Neural crest cell (in vitro differentiated cells): Measurements from ENCODE around the gene MEIS3. TPM values are rescaled to one million over a fixed set of nuclear protein-coding genes. Genes with fewer than 3 reads are reported as not detected.

Experiments used
- DNase-seq: peaks from one replicate; pipeline ENCODE4 v3.0.0; 2021; ENCODE audit warnings: low read depth, mixed read lengths, low spot score
- H3K27ac Mint-ChIP-seq: one replicate; pipeline ENCODE4 v1.8.0; 2021; ENCODE audit warnings: mild to moderate bottlenecking, mixed read lengths; ENCODE audit not compliant: unreplicated experiment
- H3K27me3 Mint-ChIP-seq: 2 replicates; pipeline ENCODE4 v1.8.0; 2021; ENCODE audit warnings: low read depth, mild to moderate bottlenecking, mixed read lengths
- H3K36me3 Mint-ChIP-seq: 2 replicates; pipeline ENCODE4 v1.8.0; 2021; ENCODE audit warnings: low read depth, mild to moderate bottlenecking, mixed read lengths
- H3K4me1 Mint-ChIP-seq: 2 replicates; pipeline ENCODE4 v1.8.0; 2021; ENCODE audit warnings: mixed read lengths
- H3K4me3 Mint-ChIP-seq: one replicate; pipeline ENCODE4 v1.8.0; 2021; ENCODE audit warnings: mild to moderate bottlenecking, mixed read lengths
- H3K9me3 Mint-ChIP-seq: 2 replicates; pipeline ENCODE4 v1.8.0; 2021; ENCODE audit warnings: mixed read lengths
- CTCF ChIP-seq: fragments of 200-600 bp; sonication (generic); conservative IDR thresholded peaks from 2 replicates; pipeline ENCODE4 v1.5.0; 2021; ENCODE audit warnings: antibody characterized with exemption, mild to moderate bottlenecking
- total RNA-seq: library from RNA; stranded (reverse); gene quantifications from 2 replicates; pipeline ENCODE4 v1.2.1, GENCODE V29; 2021

The MEIS3 gene
- total RNA-seq, 1 donor from 2014 or later = 99.9 TPM

GRCh38 chr19:47443331-47443730 lies 24.0 kb upstream of the MEIS3 start:
- no peaks in the 10 kb centered on the region for H3K36me3 Mint-ChIP-seq
- peaks cover 22% of the 10 kb centered on the region for H3K4me1 Mint-ChIP-seq
- no peak overlapping the region for H3K4me3 Mint-ChIP-seq
- H3K27me3 Mint-ChIP-seq = peaks cover 86% of the 10 kb centered on the region
- no peaks in the 10 kb centered on the region for H3K9me3 Mint-ChIP-seq
- no peak for DNase-seq
- no peak for TF ChIP-seq CTCF
- H3K27ac Mint-ChIP-seq = no peak overlapping the region

- no peak for TF ChIP-seq CTCF
- no peaks in the 10 kb centered on the region for H3K9me3 Mint-ChIP-seq
- H3K27me3 Mint-ChIP-seq = peaks cover 55% of the 10 kb centered on the region
- no peaks in the 10 kb centered on the region for H3K36me3 Mint-ChIP-seq
- no peak overlapping the region for H3K27ac Mint-ChIP-seq
- H3K4me1 Mint-ChIP-seq = peaks cover 8% of the 10 kb centered on the region
- no peak for DNase-seq
- no peak overlapping the region for H3K4me3 Mint-ChIP-seq
These were observed 19.5 kb upstream of the MEIS3 start for GRCh38 chr19:47438793-47439220.

- H3K36me3 Mint-ChIP-seq = no peaks in the 10 kb centered on the region
- H3K4me1 Mint-ChIP-seq = peaks cover 8% of the 10 kb centered on the region
- H3K27me3 Mint-ChIP-seq = peaks cover 42% of the 10 kb centered on the region
- no peak for DNase-seq
- H3K27ac Mint-ChIP-seq = no peak overlapping the region
- TF ChIP-seq CTCF = no peak
- no peak overlapping the region for H3K4me3 Mint-ChIP-seq
- H3K9me3 Mint-ChIP-seq = no peaks in the 10 kb centered on the region
These were observed 18.2 kb upstream of the MEIS3 start for GRCh38 chr19:47437500-47437899.

GRCh38 chr19:47436712-47437401 lies 17.5 kb upstream of the MEIS3 start:
- no peaks in the 10 kb centered on the region for H3K36me3 Mint-ChIP-seq
- H3K27me3 Mint-ChIP-seq = peaks cover 38% of the 10 kb centered on the region
- H3K4me3 Mint-ChIP-seq = no peak overlapping the region
- peak; percentile 90 for DNase-seq
- no peak overlapping the region for H3K27ac Mint-ChIP-seq
- H3K4me1 Mint-ChIP-seq = peaks cover 8% of the 10 kb centered on the region
- no peaks in the 10 kb centered on the region for H3K9me3 Mint-ChIP-seq
- TF ChIP-seq CTCF = peak; percentile 95

GRCh38 chr19:47435883-47436417 lies 16.6 kb upstream of the MEIS3 start:
- TF ChIP-seq CTCF = no peak
- H3K27me3 Mint-ChIP-seq = peaks cover 35% of the 10 kb centered on the region
- H3K9me3 Mint-ChIP-seq = no peaks in the 10 kb centered on the region
- no peak overlapping the region for H3K27ac Mint-ChIP-seq
- H3K4me3 Mint-ChIP-seq = no peak overlapping the region
- no peak for DNase-seq
- peaks cover 8% of the 10 kb centered on the region for H3K4me1 Mint-ChIP-seq
- H3K36me3 Mint-ChIP-seq = no peaks in the 10 kb centered on the region
